HL-60 (cell line): ENCODE measurements around the gene ADAMTS10.
A peak's percentile ranks its signal among the peaks of the same experiment; 100 is the strongest.

Experiments used
- DNase-seq, 2 experiments: peaks; one replicate each; pipeline ENCODE4 v3.0.0-alpha.2; 2010 to 2020; ENCODE audit warnings: low read depth in 1 of 2, low spot score in 1 of 2
- H3K27ac ChIP-seq: fragments of 250-450 bp; sonication (Bioruptor Pico); replicated peaks from 2 replicates; pipeline ENCODE4 v1.5.1; 2020; ENCODE audit warnings: mild to moderate bottlenecking, moderate library complexity
- H3K27me3 ChIP-seq: fragments of 250-450 bp; sonication (Bioruptor Pico); 2 replicates; pipeline ENCODE4 v1.5.1; 2021; ENCODE audit warnings: mild to moderate bottlenecking, moderate library complexity; ENCODE audit not compliant: insufficient read depth, poor library complexity, severe bottlenecking
- H3K4me3 ChIP-seq: replicated peaks from 2 replicates; pipeline ENCODE4 v1.5.1; 2011; ENCODE audit warnings: mild to moderate bottlenecking, control low read depth, low read length; ENCODE audit not compliant: insufficient read depth
- CTCF ChIP-seq: IDR thresholded peaks from one replicate; pipeline ENCODE4 v1.5.1; 2011; ENCODE audit warnings: low read length, control low read depth, inconsistent platforms; ENCODE audit not compliant: insufficient read depth
- GABPA ChIP-seq: IDR thresholded peaks from 2 replicates; pipeline ENCODE4 v1.6.1; 2012; ENCODE audit warnings: low read depth
- POLR2AphosphoS5 ChIP-seq: IDR thresholded peaks from 2 replicates; pipeline ENCODE4 v1.6.1; 2012; ENCODE audit warnings: low read depth
- SPI1 ChIP-seq: IDR thresholded peaks from 2 replicates; pipeline ENCODE4 v1.6.1; 2012; ENCODE audit warnings: low read depth, mild to moderate bottlenecking, borderline replicate concordance
- TF ChIP-seq, protein P1 (sequence below): IDR thresholded peaks from 2 replicates; pipeline ENCODE4 v1.6.1; 2012; ENCODE audit warnings: low read depth; ENCODE audit not compliant: insufficient replicate concordance

ADAMTS10 gene

DNA sequence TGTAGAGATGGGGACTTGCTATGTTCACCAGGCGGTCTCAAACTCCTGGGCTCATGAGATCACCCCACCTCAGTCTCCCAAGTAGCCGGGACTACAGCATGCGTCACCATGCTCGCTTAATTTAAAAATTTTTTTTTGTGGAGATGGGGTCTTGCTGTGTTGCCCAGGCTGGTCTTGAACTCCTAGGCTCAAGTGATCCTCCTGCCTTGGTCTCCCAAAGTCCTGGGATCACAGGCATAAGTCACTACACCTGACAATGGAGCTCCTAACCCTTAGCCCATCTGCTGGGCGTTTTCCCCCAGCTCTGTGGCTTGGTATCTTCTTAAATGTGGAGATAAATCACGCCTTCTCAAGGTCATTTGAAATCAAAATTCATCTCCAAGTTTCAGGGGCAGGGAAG is 6.3 kb upstream of the ADAMTS10 start:
- Histone ChIP-seq H3K4me3 (no peak overlapping the region), H3K27ac (no peak overlapping the region), H3K27me3 (no peaks in the 10 kb centered on the region)
- no peak for DNase-seq
- TF ChIP-seq, protein P1, sequence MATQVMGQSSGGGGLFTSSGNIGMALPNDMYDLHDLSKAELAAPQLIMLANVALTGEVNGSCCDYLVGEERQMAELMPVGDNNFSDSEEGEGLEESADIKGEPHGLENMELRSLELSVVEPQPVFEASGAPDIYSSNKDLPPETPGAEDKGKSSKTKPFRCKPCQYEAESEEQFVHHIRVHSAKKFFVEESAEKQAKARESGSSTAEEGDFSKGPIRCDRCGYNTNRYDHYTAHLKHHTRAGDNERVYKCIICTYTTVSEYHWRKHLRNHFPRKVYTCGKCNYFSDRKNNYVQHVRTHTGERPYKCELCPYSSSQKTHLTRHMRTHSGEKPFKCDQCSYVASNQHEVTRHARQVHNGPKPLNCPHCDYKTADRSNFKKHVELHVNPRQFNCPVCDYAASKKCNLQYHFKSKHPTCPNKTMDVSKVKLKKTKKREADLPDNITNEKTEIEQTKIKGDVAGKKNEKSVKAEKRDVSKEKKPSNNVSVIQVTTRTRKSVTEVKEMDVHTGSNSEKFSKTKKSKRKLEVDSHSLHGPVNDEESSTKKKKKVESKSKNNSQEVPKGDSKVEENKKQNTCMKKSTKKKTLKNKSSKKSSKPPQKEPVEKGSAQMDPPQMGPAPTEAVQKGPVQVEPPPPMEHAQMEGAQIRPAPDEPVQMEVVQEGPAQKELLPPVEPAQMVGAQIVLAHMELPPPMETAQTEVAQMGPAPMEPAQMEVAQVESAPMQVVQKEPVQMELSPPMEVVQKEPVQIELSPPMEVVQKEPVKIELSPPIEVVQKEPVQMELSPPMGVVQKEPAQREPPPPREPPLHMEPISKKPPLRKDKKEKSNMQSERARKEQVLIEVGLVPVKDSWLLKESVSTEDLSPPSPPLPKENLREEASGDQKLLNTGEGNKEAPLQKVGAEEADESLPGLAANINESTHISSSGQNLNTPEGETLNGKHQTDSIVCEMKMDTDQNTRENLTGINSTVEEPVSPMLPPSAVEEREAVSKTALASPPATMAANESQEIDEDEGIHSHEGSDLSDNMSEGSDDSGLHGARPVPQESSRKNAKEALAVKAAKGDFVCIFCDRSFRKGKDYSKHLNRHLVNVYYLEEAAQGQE = no peak
- no peak for TF ChIP-seq CTCF
- TF ChIP-seq SPI1 = no peak

DNA sequence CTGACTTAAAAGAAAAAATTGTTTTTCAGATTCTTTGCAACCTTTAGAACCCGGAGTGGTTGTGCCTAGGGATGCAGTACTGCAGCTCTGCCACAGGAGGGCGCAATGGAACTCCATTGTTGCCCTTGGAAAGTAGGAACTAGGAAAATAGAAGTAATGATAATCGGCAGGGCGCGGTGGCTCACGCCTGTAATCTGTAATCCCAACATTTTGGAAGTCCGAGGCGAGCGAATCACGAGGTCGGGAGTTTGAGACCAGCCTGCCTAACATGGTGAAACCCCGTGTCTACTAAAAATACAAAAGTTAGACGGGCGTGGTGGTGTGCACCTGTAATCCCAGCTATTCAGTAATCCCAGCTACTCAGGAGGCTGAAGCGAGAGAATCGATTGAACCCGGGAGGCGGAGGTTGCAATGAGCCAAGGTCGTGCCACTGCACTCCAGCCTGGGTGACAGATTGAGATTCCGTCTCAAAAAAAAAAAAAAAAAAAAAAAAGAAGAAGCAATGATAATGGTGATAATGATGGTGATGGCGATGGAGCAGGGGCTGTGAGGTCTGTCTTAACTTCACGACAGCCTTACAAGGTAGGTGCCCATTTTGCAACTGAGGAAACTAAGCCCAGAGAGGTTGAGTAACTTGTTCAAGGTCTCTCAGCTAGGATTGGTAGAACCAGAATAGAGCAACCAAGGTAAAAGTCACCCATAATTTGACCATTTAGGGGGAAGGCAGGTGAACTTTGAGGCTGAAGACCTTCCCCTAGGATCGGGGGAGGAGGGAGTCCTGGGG is 5.5 kb upstream of the ADAMTS10 start:
- H3K27me3 ChIP-seq = no peaks in the 10 kb centered on the region
- H3K27ac ChIP-seq = no peak overlapping the region
- no peak overlapping the region for H3K4me3 ChIP-seq
- TF ChIP-seq SPI1 (peak; percentile 9; the same call in 1 of the 2 replicates), POLR2AphosphoS5 (no peak), CTCF (peak; percentile 96), GABPA (no peak)
- TF ChIP-seq, protein P1 = no peak
- DNase-seq = peak in 1 of 2 experiments; percentile 81

DNA sequence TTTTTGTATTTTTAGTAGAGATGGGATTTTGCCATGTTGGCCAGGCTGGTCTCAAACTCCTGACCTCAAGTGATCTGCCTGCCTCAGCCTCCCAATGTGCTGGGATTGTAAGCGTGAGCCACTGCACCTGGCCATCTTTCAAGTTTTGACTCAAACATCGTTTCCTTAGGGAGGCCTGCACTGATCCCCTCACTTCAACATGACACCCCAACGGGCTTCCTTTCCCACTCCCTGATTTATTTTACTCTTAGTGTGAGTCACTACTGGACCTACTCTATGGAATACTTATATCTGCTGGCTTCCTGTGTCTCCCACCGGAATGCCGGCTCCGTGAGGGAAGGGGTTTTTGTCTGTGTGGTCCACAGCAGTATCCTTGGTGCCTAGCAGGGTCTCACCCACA is 4.5 kb upstream of the ADAMTS10 start:
- H3K27ac ChIP-seq = no peak overlapping the region
- TF ChIP-seq SPI1 (no peak), GABPA (no peak), POLR2AphosphoS5 (no peak), CTCF (no peak)
- TF ChIP-seq, protein P1 = no peak
- DNase-seq = no peak
- no peak overlapping the region for H3K4me3 ChIP-seq
- no peaks in the 10 kb centered on the region for H3K27me3 ChIP-seq
